Measurements from ENCODE around the gene OLFML3.
"Not testable (repeated sequence)": the region's sequence is repeated elsewhere in the genome, so short reads cannot be mapped to it uniquely, and the experiment has no call there.

Gene OLFML3

GRCh38 chr1:113995382-113995781 lies 16.1 kb downstream of the OLFML3 start:
- DNase-seq: no peak

DNA sequence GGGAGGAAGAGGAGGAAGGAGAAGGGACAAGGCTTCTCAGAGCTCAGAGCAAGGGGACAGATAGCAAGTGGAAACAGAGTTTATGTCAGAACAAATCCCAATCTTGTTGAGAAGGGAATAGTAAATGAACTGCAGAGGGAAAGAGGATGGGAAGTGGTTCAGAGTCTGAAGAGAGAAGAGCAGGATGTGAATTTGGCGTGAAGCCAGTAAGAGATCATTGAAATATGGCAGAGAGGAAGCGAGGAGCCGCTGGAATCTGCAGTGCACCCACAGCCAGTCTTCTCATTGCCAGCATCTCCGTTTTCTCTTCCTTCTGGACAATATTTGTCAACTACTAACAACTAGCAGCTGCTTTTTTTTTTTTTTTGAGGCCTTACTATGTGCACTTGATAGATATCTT lies 19.1 kb downstream of the OLFML3 start:
- DNase-seq: no peak

GRCh38 chr1:113999233-113999632 lies 20.0 kb downstream of the OLFML3 start:
- DNase-seq: no peak

- no peak for DNase-seq
These were observed 20.5 kb downstream of the OLFML3 start for GRCh38 chr1:113999799-114000198.

DNA sequence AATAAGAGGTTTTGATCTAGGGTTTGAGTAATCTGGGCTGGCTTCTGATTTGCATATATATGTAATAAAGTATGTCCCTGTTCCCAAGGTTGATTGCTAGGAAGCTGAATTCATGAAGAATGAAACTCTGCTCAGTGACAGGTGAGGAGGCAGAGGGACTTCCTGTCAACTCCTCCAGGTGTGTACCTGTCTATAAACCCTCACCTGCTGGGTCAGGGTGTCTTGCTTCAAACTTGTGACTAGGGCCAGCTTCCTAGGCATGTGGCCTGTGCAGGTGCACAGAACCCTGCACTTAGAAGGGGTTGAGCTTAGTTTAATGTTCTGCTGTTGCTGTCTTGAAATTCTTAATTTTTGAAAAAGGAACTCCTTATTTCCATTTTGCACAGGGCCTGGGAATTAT lies 21.1 kb downstream of the OLFML3 start:
- no peak for DNase-seq

GRCh38 chr1:114002492-114003239 lies 23.4 kb downstream of the OLFML3 start:
- DNase-seq: no peak

DNA sequence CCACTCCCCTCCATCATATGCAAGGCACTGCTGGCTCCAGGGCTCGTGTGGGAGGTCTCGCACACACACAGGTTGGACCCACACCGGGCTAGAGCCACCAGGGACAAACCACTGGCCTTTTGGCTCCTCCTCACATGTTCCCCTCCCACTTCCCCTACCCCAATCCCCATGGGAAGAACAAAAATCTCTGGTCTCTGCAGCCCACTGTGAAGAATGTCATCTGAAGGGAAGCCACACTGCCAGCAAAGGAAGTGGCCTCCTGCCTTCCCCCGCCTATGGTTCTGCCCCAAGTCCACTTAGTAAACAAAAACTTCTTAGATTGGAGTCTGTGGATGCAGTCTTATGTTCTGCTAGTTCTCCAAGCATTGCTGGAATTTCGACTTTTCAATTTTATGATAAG lies 24.2 kb downstream of the OLFML3 start:
- DNase-seq: no peak

DNA sequence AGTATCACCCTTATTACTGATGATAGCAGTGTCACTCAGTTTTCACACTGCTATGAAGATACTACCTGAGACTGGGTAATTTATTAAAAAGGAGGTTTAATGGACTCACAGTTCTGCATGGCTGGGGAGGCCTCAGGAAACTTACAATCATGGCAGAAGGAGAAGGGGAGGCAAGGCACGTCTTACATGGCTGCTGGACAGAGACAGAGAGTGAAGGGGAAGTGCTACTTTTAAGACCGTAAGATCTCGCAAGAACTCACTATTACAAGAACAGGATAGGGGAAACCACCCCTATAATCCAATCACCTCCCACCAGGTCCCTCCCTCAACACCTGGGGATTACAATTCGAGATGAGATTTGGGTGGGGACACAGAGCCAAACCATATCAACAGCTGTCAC lies 27.6 kb downstream of the OLFML3 start:
- not testable (repeated sequence) for DNase-seq

- no peak for DNase-seq
These were observed 29.2 kb downstream of the OLFML3 start for GRCh38 chr1:114008480-114008941.

DNA sequence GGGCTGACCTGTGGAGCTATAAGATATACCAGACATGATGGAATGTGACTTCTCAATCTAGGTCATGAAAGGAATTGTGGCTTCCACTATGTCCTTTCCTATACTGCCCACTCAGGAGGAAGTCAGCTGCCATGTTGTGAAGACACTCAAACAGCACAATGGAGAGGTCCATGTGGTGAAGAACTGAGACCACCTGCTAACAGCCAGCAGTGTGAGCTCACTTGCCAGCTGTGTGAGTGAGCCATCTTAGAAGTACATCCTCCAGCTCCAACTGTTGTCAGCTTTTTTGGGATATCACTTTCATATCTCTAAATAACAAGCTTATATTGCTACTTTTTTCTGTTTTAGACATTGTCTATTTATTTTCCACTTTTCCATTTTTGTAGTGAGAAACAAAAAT lies 29.7 kb downstream of the OLFML3 start:
- DNase-seq: no peak

GRCh38 chr1:114009393-114009792 lies 30.1 kb downstream of the OLFML3 start:
- no peak for DNase-seq

DNA sequence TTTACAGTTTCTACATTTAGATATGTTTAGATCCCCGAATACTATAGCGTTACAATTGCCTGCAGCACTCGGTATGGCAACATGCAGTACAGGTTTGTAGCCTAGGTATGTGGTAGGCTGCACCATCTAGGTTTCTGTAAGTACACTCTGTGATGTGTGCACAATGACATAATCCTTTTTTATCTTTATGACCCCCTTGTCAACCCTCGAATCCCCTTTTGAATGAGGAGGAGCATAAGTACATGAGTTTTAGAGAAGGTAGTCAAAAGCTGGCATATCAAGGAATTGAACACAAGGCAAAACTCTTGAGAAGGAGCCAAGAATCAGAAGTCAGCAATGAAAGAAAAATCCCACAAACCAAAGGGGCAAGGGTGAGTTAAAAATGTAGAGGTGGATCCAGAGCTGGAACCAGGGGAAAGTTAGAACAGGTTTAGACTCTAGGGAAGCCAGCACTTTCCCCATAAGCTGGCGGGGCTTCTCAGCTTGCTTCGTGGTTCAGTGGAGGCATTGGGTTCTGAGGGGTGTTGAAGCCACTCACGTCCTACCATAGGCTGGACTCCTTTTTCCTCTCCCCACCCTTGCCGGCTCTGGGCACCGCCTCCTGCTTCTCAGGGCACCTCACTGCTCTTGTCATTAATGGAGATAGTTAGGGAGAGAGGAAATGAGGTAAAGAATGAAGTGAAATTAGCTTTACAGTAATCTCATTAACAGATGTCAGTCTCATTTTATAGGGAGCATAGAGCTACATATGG lies 31.3 kb downstream of the OLFML3 start:
- DNase-seq: no peak

GRCh38 chr1:114011796-114012195 lies 32.5 kb downstream of the OLFML3 start:
- DNase-seq: no peak

- DNase-seq: no peak
These were observed 35.8 kb downstream of the OLFML3 start for GRCh38 chr1:114015075-114015474.

- DNase-seq: not testable (repeated sequence)
These were observed 40.5 kb downstream of the OLFML3 start for GRCh38 chr1:114019724-114020123.

- DNase-seq: no peak
These were observed 42.4 kb downstream of the OLFML3 start for GRCh38 chr1:114021665-114022099.

GRCh38 chr1:114022877-114023276 lies 43.6 kb downstream of the OLFML3 start:
- DNase-seq: no peak

GRCh38 chr1:114023377-114023776 lies 44.1 kb downstream of the OLFML3 start:
- DNase-seq: no peak

DNA sequence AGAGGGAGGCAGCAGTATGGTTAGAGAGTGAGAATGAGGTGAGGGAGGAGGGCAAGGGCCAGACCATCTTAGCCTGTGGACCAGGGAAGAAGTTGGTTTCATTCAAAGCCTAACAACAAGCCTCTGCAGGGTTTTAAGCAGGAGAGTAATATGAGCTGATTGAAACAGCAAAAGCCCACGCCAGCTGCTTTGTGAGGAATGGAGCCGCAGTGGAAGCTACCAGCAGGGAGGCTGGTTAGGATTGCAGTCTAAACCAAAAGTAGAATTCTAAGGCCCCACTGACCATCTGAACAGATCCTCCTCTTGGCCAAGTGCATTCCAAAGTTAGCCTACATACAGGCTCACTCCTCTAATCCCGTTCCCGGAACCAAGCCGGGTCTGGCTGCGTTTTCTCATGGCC lies 44.8 kb downstream of the OLFML3 start:
- no peak for DNase-seq

- no peak for DNase-seq
These were observed 46.5 kb downstream of the OLFML3 start for GRCh38 chr1:114025609-114026401.

- no peak for DNase-seq
These were observed 47.5 kb downstream of the OLFML3 start for GRCh38 chr1:114026797-114027196.

Measured in kidney glomerular epithelial cell (primary cell).